HG02840 (cell line): ENCODE measurements around the gene MXD1.

Source experiments
- ATAC-seq: cut with Tn5 transposase; IDR thresholded peaks from one replicate; pipeline ENCODE4 v1.9.1; 2021; ENCODE audit warnings: mild to moderate bottlenecking, moderate library complexity, moderate number of reproducible peaks; ENCODE audit not compliant: unreplicated experiment, low FRiP score

Gene MXD1

GRCh38 chr2:69975136-69975852 lies 60.4 kb downstream of the MXD1 start:
- no peak for ATAC-seq

- ATAC-seq, result no peak
Observed at GRCh38 chr2:69975853-69976462, 61.0 kb downstream of the MXD1 start.

GRCh38 chr2:69977186-69977585 lies 62.3 kb downstream of the MXD1 start:
- no peak for ATAC-seq

- no peak for ATAC-seq
Observed at GRCh38 chr2:69977906-69978482, 63.1 kb downstream of the MXD1 start.

GRCh38 chr2:69979902-69980807 lies 65.2 kb downstream of the MXD1 start:
- ATAC-seq, result no peak

GRCh38 chr2:69983392-69983966 lies 68.6 kb downstream of the MXD1 start:
- ATAC-seq, result no peak

- ATAC-seq, result no peak
Observed at GRCh38 chr2:69985216-69985615, 70.3 kb downstream of the MXD1 start.

- ATAC-seq, result no peak
Observed at GRCh38 chr2:69985688-69986087, 70.8 kb downstream of the MXD1 start.

- no peak for ATAC-seq
Observed at GRCh38 chr2:69986691-69987090, 71.8 kb downstream of the MXD1 start.

GRCh38 chr2:69988086-69988635 lies 73.3 kb downstream of the MXD1 start:
- ATAC-seq, result no peak

GRCh38 chr2:69989009-69989408 lies 74.1 kb downstream of the MXD1 start:
- ATAC-seq, result no peak

- ATAC-seq, result no peak
Observed at GRCh38 chr2:69989441-69990105, 74.7 kb downstream of the MXD1 start.
